Measurements from ENCODE around the gene HCCS.

The HCCS gene

DNA sequence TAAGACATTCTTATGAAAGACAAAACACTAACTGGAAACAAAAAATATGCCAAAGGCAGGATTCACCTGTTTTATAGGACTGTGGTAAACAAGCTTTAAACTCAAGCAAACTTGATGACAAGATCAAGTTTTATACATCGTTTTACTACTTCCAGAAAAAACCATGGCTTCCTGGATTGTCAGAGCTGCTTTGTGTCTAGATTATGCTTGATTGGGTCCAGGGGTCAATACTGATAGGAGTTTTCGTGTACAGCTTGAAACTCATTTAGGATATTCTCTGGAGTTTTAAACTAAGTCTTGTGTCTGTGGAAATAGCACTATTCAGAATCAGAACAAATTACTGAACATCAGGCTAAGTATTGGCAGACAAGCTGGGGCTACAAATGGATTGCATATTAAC is 13.0 kb downstream of the HCCS start:
- DNase-seq, result no peak

DNA sequence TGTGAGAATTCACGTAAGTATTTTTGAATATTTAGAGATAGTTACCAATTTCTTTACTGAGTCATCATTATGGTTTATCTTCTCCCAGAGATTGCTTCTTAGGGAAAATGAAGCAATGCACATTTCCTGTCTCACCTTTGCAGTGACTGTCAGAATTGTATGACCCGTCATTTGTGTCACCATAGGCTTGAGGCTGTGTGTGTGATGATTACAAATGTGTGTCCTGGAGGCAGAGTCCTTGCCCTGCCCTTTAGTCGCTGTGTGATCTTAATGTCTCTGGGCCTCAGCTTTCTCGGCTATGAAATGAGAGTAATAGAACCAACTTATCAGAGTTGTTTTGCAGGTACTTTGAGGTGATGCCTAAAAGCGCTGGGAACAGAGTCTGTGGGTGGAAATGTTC is 13.9 kb downstream of the HCCS start:
- no peak for DNase-seq

DNA sequence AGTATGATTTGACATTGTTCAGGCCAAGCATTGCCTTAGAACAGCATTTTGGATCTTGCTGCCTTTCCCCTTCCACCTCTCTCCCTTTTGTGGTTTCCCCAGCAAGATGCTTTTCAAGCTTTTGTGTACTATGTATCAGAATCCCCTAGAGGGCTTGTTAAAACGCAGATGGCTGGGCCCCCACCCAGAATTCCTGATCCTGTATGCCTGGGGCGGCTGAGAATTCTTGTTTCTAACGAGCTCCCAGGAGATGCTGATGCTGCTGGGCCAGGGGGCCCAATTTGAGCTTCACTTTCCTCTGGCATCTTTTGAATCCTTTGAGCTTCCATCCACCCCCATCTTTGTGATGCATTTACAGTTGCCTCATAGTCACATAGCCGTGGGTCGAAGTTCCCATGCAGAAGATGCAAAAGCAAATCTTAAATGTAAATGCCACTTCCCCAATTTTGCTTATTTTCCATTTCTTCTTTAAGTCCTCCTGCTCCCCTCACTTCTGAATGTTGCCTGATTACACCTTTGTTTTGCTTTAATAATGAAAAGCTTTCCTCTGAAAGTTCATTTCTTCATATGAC is 18.5 kb downstream of the HCCS start:
- no peak for DNase-seq

DNA sequence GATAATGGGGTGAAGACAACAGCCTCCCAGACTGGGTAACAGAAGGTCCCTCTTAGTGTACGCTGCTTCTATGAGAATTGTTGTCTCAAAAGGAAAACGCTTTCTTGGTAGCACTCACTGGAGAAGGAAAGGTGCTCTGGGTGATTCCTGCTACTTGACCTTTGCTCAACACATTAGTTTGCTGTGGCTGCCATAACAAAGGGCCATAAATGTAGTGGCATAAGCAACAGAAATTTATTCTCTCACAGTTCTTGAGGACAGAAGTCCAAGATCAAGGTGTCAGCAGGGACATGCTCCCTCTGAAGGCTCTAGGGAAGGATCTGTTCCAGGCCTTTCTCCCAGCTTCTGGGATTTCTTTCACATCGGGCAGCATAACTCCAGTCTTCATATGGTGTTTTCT is 19.0 kb downstream of the HCCS start:
- DNase-seq, result no peak

DNA sequence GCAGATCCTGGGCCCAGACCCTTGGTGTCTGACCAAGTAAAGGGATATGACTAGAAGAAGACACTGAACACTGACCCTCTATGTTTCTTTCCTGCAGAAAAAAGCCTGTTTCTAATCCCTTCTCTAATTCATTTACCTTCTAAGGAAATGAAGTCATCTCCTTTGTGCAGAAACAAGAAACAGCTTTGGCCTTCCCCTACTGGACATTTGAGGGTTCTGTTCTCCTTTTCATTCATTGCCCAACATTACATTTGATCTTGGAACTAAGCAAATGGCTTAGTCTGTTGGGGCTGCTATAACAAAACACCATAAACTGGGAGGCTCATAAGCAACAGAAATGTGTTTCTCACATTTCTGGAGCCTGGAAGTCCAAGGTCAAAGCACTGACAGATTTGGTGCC is 20.0 kb downstream of the HCCS start:
- no peak for DNase-seq

DNA sequence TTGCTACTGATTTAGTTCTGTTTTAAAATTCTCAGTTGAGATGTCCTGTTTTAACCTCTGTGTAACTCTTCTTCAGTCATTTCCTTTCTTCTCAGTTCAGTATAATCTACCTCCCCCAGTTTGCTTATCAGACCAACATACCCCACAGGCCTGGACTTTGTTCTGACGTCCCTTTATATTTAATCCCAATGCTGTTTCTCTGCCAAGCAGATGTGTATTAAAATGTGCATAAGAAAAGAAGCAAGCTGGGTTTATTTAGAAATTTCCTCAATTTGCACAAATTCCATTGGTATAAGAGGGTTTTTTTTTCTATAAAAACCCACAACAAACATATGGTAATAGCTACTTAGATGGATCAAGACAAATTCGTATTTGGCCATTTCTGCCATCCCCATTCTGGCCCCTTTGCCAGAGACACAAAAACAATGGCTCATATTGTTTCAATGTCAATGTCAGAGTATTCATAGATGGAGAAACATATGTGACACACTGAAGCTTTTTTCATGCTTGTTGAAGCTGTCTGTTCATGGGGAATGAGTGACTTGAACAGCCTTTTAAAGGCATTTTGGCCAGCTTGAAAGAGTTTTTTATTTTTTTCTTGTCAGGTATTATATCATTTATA is 24.5 kb downstream of the HCCS start:
- no peak for DNase-seq

DNA sequence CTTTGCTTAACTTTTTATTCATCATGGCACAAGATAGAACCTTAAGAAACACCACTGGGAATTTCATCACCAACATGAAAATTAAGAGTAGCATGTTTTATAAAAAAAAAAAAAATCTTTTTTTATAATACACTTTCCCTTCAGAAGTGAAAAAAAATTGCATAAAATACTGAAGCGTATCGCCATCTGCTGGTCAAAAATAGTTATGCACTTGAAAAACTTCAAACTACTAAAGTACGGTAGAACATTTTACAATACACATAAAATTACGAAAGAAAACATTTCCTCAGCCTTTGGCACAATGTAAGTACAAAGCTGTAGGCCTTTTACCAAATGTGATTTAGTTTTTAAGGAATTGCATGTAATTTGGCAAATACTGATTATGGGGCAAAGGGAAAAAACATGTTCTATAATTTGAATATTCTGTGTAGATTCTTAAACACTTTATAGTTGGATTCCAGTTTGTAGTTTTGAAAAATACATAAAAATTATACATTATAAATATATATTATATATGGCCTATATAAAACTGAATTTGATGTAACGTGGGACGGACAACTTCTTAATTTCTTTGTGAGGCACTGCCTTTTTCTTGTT is 26.5 kb downstream of the HCCS start:
- peak; percentile 24 for DNase-seq

DNA sequence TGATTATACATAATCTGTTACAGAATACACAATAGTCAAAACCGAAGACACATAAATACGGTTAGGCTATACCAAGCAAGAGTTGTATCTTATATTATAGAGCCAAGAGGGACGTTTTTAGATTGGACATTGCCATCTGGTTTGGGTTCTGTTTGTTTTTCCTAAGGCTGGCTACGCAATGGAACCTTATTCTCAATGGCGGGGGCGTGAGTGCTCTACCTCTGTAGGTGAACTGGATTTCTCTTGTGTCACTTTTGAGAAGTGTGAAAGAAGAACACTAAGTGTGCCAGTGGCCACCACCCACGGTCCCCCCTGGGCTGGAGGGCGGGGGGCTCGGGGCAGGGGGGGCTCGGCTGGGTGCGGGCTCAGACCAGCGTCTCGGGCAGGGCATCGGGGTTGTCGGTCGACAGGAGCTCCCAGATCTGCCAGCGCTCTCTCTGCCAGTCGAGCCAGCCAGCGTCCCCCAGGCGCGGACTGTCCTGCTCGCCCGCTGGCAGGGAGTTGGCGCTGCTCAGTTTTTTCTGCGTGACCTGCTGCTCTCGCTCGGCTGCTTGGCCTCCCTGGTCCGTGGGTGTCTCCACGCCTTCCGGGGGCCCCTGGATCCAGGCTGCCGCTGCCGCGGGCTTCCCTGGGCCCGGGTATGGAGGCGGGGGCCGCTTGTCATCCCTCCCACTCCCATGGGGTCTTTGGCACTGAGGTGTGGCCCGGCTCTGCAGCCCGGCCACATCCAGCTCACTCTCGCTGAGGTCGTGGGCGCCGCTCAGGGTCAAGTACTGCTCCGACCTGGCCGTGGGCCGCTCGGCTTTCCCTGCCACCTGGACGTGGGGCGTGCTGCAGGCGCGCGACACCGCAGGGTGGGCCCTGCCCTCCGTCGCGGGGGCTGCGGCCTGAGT is 27.6 kb downstream of the HCCS start:
- DNase-seq, result no peak

DNA sequence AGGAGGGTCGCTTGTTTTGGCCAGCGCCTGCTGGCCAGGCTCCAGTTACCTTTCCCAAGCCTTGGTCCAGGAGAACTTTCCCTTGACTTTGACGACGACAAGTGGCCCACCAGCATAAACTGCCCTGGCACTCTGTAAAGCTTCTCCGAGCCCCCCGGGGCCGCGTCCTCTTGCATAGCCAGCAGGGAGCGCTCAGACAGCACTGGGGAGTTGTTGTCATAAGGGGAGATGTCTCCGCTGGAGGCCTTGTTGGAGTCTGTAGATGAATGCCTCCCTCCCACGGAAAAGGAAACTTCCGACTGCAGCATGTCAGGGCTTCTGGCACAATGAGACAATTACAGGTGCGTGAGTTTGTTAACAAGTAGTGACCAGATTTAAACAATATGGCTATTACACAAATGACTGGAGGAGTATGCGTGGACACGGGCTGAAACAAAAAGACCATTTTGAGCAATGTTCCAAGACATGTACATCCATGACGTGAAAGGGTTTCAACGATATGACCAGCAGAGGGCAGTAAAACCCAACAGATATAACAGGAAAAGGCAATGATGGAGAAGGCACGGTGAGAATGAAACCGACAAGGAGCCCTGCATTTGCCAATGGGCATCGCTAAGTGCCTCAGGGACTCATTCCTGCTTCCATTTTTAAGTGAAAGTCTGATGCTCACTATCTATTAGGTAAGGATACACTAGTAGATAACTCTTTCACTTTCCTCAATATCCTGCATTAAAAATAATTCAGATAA is 33.0 kb downstream of the HCCS start:
- DNase-seq, result peak; percentile 89

DNA sequence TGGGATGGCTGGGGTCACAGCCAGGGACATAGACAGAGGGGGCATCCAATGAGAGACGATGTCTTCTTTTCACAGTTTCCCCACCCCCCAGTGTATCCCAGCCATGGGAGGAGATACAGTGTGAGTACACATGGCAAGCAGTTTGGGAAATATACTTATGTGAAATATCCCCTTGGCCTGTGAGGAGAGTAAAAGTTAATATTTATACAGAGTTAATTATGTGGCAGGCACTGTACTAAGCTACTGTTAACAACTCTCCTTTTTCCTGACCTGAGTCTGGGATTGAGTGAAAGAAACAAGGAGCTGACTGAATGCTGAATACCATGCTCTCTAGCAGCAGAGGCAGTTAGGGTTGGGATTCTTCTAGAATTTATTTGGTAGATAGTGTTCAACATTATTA is 35.3 kb downstream of the HCCS start:
- no peak for DNase-seq

DNA sequence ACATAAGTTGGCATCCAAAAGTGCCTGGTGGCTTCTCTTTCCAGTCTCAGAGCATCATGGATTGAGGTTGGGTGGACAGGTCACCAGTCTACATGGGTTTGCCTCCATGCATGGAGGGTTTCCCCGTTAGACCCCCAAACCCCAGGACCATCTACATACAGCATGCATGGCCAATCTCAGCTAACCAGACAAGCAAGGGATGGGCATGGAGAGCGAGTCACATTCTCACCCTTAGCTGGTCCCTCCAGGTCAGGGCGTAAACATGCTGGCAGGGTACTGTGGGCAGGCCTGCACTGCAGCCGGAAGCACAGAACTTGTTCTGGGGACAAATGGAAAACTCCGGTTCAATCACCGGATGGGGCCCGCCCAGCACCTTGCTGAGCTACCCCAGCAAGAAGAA is 37.3 kb downstream of the HCCS start:
- no peak for DNase-seq

DNA sequence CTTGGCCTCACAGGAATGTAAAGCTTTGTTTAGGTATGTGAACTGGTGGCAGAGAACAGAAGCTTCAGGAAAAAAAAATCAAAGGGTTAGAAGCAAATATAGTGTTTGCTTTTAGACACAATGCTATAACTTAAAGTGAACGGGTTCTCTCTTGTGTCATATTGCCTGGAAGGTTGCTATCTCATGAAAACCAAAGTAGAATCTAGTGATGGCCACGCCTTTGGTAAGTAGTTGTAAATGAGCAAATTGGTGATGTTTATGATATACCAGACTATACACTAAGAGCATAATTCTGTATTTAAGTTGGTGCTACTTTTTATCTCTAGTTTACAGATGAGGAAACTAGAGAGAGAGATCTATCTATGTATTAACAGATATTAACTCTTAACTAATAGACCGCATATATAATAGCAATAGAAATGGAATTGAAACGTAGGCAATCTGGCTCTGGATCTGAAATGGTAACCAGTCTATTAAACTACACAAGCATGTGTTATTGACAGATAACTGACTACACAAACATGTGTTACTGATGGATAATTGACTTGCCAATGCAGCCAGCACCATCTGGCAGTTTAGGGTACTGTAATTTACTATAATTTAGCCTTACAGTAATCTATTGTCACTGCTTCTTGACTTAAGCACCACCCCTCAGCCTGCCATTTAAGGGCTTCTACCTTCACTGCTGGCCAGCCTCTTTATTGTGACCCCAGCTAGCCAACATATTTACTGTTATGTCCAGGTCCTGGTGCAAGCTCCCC is 40.8 kb downstream of the HCCS start:
- no peak for DNase-seq

DNA sequence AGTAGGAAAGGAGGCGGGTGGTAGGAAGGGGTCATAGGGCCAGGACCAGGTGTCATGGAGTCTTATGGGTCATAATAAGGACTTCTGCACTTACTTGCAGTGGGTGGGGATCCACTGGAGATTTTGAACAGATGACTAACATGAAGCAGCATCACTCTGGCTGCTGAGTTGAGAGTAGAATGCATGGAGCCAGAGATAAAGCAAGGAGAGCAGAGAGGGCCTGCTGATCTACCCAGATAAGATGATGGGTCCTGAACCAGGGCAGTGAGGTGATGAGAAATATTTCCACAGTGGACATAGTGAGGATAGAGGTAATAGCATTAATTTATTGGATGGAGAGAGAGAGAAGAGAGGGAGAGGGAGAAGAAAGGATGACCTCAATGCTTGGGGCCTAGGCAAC is 48.0 kb downstream of the HCCS start:
- DNase-seq, result no peak

DNA sequence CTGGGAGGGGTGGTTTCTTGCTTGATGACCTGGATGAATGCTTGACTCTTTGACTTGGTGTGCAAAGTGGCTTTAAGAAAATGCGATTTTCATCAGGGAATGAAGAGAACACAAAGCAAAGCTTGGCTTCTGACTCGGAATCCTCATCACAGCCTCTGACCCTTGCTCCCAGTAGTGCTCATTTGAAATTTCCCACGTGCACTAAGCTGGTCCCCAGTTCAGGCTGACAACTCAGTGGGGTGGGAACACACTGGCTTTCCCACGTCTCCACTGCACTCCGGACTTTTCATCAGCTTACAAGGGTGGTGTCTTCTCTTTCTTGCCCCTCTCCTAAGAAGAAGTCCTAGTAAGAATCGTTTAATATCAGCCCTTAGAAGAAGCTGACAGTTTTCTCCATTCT is 53.3 kb downstream of the HCCS start:
- no peak for DNase-seq

DNA sequence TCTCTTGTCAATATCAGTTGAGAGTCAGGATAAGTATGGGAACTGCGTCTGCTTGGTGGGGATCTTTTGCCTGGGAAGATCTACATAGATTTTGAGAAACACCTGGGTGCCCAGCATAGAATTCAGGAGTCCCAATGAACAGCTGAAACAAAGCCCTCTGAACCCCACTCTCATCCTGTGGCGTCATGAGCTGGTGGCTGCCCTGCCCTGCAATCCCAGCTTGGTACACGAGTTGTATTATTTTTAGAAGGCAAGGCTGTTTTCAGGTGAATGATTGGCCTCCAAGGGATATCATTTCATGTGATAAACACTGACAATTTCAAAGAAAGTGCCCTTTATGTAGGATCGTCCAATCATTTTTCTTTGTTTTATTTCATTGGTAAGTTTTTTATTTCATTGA is 60.8 kb downstream of the HCCS start:
- DNase-seq, result no peak

DNA sequence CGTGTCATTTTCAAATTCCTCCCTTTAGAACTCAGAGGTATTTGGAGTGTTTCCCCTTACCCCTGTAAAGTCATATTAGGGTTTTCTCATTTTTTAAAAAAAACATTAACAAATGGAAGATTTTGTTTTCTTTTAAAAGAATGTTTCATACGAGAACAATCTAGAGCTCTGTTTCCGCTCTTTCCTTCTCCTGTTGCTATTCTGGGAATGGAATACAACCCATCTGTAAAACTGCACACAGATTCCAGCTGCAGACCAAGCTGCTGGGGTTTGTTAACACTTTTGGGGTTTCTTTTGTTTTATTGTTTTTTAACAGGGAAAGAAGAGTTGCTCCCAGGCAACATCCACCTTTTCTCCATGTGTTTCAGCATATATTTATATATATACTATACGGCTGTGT is 61.3 kb downstream of the HCCS start:
- no peak for DNase-seq

All from midbrain (tissue), 1 donor.